Activated CD8-positive, alpha-beta memory T cell treated with anti-CD3 and anti-CD28 coated beads, Interleukin-2, amount 50 U/mL, for 4 hours (primary cell): ENCODE data around the gene ACTR3.

Experiments used
- DNase-seq: peaks from one replicate; pipeline ENCODE4 v3.0.0-alpha.2; 2020

ACTR3 gene

GRCh38 chr2:113966832-113967231 lies 76.9 kb downstream of the ACTR3 start:
- DNase-seq, result no peak

GRCh38 chr2:113967272-113967671 lies 77.4 kb downstream of the ACTR3 start:
- no peak for DNase-seq

DNA sequence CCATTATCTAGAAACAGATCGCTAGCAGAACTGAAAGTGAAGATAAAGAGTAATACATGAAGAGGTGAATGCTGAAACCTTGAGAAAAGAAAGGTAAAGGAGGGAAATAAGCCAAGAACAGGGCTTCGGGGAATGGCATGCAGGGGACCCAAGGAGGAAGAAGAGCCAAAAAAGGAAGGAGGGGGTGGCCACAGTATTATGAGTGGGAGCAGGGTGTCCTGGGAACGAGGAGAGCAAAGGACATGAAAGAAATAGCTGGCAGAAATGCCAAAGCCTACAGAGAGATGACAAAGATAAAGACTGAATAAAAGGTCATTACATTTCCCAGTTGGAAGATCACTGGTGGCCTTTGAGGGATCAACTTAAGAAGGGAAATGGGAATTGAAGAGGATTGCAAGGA lies 82.9 kb downstream of the ACTR3 start:
- DNase-seq, result no peak

GRCh38 chr2:113973810-113974209 lies 83.9 kb downstream of the ACTR3 start:
- no peak for DNase-seq

- DNase-seq, result no peak
Measured at GRCh38 chr2:113974727-113975126, 84.8 kb downstream of the ACTR3 start.

GRCh38 chr2:113976277-113976928 lies 86.5 kb downstream of the ACTR3 start:
- DNase-seq, result no peak

DNA sequence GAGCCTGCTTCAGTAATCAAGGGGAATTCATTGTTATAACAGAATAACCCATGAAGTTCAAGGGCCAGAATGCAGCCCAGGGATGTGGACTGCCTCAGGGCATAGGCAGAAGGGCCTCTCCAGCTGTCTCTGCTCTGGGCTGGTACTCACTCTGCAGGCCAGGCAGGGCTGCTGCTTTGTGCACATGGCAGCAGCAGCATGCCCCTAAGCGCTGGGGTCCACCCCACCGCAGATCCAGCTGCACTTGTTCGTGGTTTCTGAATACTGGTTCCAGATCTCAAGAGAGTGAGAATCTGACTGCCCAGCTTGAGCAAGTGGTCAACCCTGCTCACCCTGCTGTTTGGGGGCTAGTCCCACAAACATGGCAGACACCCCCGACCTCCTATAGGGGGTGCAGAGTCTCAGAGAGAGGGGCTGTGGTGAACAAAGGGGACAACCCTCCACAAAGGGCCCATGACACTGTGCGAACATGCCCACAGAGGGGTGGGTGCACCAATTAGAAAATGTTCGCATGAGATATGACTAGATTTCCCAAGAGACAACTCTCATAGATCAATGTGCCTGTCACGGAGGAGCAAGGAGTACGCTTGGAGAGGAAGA lies 87.3 kb downstream of the ACTR3 start:
- DNase-seq, result no peak

DNA sequence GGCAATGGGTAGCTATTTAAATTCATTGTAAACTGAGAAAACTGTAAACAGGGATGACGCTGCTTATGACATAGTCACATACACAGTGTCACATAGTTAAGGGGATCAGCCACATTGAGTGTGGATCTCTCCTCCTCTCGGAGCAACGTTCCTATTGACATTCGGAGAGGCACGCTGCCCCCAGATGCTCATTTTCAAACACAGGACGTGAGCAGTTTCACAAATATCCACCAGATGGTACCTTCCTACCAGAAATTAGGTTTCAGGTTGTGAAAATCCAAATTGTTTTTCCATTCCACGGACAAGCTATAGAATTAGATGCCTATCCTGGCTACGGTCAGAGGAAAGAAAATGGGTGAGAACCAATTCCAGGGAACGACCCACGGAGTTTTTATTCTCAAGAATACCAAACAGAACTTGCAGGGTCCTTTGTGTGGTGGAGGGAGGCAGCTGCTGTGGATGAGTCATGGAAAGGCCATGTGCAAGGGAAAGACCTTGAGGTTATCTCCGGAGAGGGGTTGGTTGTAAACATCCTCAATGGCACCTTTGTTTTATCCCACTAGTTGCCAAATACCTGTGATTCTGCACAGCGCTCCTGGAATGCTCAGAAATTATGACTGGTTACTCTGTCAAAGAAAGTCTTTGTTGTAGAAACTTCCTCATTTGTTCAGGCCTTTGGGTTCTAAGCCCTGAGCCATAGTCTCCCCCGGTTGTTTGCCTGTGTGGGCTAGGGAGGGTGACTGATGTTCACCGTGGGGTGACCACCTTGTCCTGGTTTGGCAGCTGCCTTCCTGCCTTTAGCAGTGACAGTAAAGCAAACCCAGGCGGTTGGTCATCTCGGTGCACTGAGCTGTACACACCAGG lies 88.0 kb downstream of the ACTR3 start:
- no peak for DNase-seq

GRCh38 chr2:113978524-113979190 lies 88.8 kb downstream of the ACTR3 start:
- DNase-seq, result no peak

DNA sequence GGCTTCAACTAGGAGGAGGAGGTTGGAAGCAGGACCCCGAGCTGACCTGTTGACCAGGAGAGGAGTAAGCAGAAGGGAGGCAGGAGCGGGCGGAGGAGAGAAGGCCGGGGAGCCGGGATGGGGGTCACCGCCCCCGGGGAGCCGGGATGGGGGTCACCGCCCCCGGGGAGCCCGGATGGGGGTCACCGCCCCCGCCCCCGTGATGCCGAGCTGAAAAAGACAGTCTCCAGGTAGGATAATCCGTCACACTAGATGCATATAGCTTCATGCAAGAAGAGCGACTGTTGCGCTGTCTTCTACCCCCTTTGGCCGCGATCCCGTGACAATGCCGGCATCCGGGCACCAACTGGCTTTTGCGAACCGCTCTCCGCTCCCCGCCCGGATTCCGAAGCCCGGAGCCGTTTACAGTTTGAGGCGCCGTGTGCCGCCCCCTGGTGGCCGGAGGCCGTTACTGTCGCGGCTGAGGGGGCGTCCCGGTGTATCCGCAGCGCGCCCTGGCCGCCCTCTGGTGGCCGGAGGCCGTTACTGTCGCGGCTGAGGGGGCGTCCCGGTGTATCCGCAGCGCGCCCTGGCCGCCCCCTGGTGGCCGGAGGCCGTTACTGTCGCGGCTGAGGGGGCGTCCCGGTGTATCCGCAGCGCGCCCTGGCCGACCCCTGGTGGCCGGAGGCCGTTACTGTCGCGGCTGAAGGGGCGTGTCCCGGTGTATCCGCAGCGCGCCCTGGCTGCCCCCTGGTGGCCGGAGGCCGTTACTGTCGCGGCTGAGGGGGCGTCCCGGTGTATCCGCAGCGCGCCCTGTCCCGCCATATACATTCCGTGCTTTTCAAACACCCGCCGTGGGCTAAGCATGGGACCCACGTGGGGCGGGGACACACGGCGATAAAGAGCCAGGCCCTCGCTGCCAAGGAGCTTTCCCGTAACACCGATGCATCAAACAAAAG lies 89.6 kb downstream of the ACTR3 start:
- DNase-seq, result peak; percentile 40

- no peak for DNase-seq
Measured at GRCh38 chr2:113980946-113981345, 91.1 kb downstream of the ACTR3 start.

- no peak for DNase-seq
Measured at GRCh38 chr2:113981404-113982134, 91.7 kb downstream of the ACTR3 start.

DNA sequence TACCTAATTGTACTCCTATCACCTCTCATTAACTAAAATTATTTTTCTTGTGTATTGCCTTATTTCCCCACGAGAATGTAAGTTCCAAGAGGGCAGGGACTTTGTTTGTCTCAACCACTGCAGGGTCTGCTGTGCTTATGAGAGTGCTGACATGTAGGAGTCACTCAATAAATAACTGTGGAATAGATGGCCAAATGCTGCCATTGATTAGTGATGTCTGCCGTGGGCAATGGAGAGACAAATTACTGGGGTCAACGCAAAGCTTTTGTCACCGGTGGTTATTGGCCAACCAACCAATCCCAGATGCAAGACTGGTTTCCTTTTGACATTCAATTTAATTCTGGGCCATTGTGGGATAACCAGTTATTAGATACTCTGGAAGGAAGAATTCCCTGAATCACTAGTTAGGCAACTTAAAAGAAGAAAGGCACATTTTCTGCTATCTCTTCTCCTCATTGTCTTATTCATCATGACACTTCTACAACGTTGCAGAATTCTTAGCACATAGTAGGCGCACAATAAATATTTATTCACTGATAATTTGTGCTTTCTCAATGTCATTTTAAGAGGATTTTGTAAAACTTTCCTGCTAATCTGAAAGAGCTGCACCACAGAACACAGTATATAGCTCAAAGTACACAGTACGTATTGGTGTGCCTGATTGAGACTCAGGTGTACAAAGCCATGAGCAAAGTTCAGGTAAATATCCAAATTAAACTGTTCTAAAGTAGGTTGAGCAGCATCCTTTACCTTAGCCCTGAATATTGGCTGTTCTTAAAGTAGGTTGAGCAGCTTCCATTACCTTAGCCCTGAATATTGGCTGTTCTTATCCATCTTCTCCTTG lies 95.9 kb downstream of the ACTR3 start:
- DNase-seq, result no peak

DNA sequence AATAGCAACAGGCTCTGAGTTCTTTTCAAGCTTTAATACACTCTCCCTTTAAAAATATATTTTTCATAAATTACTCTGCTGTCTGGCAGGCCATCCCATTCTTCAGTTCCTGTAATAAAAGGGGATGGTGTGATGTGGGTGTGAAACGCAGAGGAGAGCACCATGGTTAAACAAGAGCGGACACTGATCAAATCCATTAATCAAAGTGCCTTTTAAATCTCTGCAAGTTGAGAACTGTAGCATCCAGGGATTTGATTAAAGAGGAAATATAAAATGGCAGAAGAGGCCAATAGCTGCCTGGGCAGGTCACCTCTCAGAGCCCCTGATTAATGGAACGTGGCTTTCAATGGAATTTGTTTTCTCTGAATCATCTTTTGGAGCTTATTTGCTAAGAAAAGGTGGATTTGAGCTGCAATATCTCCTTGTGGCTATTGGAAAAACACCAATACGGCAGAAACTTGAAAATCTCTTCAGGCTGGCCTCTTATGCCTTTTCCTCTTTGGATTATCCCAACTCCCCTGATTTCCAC lies 96.9 kb downstream of the ACTR3 start:
- no peak for DNase-seq

- no peak for DNase-seq
Measured at GRCh38 chr2:113992090-113992489, 102.2 kb downstream of the ACTR3 start.

- no peak for DNase-seq
Measured at GRCh38 chr2:113996671-113997594, 107.0 kb downstream of the ACTR3 start.

GRCh38 chr2:114001152-114001551 lies 111.3 kb downstream of the ACTR3 start:
- no peak for DNase-seq

GRCh38 chr2:114001937-114002336 lies 112.0 kb downstream of the ACTR3 start:
- DNase-seq, result no peak

GRCh38 chr2:114005110-114005783 lies 115.4 kb downstream of the ACTR3 start:
- DNase-seq, result no peak
